ENCODE measurements around the gene NETO1.

Gene NETO1, protein sequence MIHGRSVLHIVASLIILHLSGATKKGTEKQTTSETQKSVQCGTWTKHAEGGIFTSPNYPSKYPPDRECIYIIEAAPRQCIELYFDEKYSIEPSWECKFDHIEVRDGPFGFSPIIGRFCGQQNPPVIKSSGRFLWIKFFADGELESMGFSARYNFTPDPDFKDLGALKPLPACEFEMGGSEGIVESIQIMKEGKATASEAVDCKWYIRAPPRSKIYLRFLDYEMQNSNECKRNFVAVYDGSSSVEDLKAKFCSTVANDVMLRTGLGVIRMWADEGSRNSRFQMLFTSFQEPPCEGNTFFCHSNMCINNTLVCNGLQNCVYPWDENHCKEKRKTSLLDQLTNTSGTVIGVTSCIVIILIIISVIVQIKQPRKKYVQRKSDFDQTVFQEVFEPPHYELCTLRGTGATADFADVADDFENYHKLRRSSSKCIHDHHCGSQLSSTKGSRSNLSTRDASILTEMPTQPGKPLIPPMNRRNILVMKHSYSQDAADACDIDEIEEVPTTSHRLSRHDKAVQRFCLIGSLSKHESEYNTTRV

DNA sequence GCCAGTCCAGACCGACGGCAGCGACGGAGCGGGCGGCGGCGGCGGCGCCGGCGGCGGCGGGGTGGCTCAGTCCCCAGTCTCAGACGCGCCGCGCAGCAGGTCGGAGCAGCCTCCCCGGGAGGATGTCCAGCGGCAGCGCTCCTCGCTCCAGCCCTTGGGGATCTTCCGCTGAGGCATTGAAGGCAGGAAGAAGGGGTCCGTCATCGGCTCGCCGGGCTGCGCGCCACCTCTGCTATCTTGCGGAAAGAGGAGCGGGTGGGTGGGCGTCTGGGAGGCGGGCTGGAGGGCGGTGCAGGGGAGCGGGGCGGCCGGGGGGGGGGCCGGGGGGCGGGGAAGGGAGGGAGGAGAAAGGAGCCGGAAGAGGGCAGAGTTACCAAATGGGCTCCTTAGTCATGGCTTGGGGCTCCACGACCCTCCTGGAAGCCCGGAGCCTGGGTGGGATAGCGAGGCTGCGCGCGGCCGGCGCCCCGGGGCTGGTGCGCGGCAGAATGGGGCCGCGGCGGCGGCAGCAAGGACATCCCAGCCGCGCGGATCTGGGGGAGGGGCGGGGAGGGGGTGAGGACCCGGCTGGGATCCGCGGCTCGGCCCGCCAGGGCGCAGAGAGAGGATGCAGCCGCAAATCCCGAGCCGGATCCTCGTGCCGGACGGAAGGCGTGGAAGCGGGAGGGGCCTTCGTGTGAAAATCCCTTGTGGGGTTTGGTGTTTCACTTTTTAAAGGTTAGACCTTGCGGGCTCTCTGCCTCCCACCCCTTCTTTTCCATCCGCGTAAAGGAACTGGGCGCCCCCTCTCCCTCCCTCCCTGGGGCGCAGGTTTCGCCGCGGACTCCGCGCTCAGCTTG, at the start of gene NETO1:
Gene NETO1, minus strand, starts transcription at position 242 of the 839 bp plus-strand sequence. CDS start 696 bp downstream, outside the sequence.
- peak within 1 kb of the TSS; percentile 62 for H3K4me3 ChIP-seq (ENCODE audit: insufficient read length, low read depth)
- TF ChIP-seq YY1 (IDR thresholded peaks at IDR 0.05; ENCODE audit: insufficient read depth, insufficient read length) = no peak
- TF ChIP-seq SUZ12 (IDR thresholded peaks at IDR 0.05; ENCODE audit: extremely low read depth, insufficient read depth, insufficient read length) = peak; percentile 5
- peaks cover 44% of the 10 kb centered on the region for H3K27me3 ChIP-seq (ENCODE audit: insufficient read depth, insufficient read length)
- H3K4me1 ChIP-seq (ENCODE audit: insufficient read depth, insufficient read length) = no peaks in the 10 kb centered on the region
- no peak for DNase-seq (ENCODE audit: low read depth, low spot score)
- H3K9me3 ChIP-seq (ENCODE audit: insufficient read depth, low read length) = no peaks in the 10 kb centered on the region
- peaks cover 8% of the 10 kb centered on the region for H3K36me3 ChIP-seq (ENCODE audit: insufficient read depth, insufficient read length, low read length)
- peak within 1 kb of the TSS; percentile 72 for H3K9ac ChIP-seq (ENCODE audit: insufficient read length, low read depth)

DNA sequence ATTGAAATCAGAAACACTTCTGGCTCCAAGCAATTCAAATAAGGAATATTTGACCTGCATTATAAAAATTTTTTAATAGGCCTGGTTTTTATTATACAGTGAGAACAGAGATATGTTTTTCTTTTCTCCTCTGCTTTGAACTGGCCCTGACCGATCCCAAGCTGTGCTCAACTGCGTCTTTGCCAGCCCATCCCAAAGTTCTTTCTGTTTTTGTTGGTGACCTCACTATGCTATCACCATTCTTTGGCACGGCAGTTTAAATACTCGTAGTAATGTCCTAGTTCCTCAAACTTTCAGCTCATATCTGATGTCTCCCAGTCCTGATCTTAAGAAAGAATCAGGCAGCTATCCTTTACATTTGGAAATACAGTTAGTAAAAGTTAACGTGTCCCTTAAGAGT, 42.3 kb upstream of the NETO1 start:
- Histone ChIP-seq H3K27me3 (ENCODE audit: insufficient read depth, insufficient read length) (no peaks in the 10 kb centered on the region), H3K4me3 (ENCODE audit: insufficient read length, low read depth) (no peak overlapping the region), H3K9me3 (ENCODE audit: insufficient read depth, low read length) (no peaks in the 10 kb centered on the region), H3K9ac (ENCODE audit: insufficient read length, low read depth) (no peak overlapping the region), H3K36me3 (ENCODE audit: insufficient read depth, insufficient read length, low read length) (no peaks in the 10 kb centered on the region), H3K4me1 (ENCODE audit: insufficient read depth, insufficient read length) (no peaks in the 10 kb centered on the region)
- TF ChIP-seq ZNF274 (IDR thresholded peaks at IDR 0.05; ENCODE audit: low read depth, low read length) (no peak), YY1 (IDR thresholded peaks at IDR 0.05; ENCODE audit: insufficient read depth, insufficient read length) (no peak), SUZ12 (IDR thresholded peaks at IDR 0.05; ENCODE audit: extremely low read depth, insufficient read depth, insufficient read length) (no peak)
- no peak for DNase-seq (ENCODE audit: low read depth, low spot score)

DNA sequence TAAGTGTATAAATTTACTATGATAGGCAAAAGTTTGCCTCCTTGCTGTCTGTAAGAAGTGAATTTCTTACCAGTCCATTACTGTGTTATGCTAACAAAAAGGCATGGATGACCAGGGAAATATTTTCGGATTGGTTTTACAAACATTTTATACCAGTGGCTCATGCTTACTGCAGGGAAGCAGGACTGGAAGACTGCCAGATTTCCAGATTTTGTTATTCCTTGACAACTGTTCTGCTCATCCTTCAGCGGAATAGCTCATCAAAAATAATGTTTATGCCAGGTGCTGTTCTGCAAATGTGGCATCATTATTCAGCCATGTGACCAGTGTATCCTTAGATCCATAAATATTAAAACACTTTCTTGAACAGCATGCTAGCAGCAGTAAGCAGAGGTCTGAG, 40.4 kb upstream of the NETO1 start:
- H3K9ac ChIP-seq (ENCODE audit: insufficient read length, low read depth) = no peak overlapping the region
- H3K4me1 ChIP-seq (ENCODE audit: insufficient read depth, insufficient read length) = no peaks in the 10 kb centered on the region
- no peaks in the 10 kb centered on the region for H3K9me3 ChIP-seq (ENCODE audit: insufficient read depth, low read length)
- no peak for DNase-seq (ENCODE audit: low read depth, low spot score)
- no peak overlapping the region for H3K4me3 ChIP-seq (ENCODE audit: insufficient read length, low read depth)
- H3K36me3 ChIP-seq (ENCODE audit: insufficient read depth, insufficient read length, low read length) = no peaks in the 10 kb centered on the region
- TF ChIP-seq YY1 (IDR thresholded peaks at IDR 0.05; ENCODE audit: insufficient read depth, insufficient read length) (no peak), SUZ12 (IDR thresholded peaks at IDR 0.05; ENCODE audit: extremely low read depth, insufficient read depth, insufficient read length) (no peak), ZNF274 (IDR thresholded peaks at IDR 0.05; ENCODE audit: low read depth, low read length) (no peak)
- no peaks in the 10 kb centered on the region for H3K27me3 ChIP-seq (ENCODE audit: insufficient read depth, insufficient read length)

DNA sequence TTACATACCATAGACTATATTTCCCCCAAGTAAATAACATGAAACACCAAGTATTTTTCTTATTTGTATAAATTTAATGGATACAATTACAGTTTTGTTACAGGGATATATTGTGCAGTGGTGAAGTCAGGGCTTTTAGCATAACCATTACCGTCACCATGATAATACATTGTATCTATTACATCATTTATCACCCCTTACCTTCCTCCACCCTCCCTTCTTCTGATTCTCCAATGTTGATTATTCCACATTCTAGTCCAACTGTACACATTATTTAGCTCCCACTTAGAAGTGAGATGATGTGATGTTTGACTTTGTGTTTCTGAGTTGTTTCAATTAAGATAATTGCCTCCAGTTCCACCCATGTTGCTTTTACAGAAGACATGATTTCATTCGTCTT, 35.2 kb upstream of the NETO1 start:
- TF ChIP-seq SUZ12 (IDR thresholded peaks at IDR 0.05; ENCODE audit: extremely low read depth, insufficient read depth, insufficient read length) = no peak
- TF ChIP-seq YY1 (IDR thresholded peaks at IDR 0.05; ENCODE audit: insufficient read depth, insufficient read length) = no peak
- TF ChIP-seq ZNF274 (IDR thresholded peaks at IDR 0.05; ENCODE audit: low read depth, low read length) = no peak
- no peaks in the 10 kb centered on the region for H3K9me3 ChIP-seq (ENCODE audit: insufficient read depth, low read length)
- H3K4me1 ChIP-seq (ENCODE audit: insufficient read depth, insufficient read length) = no peaks in the 10 kb centered on the region
- no peaks in the 10 kb centered on the region for H3K27me3 ChIP-seq (ENCODE audit: insufficient read depth, insufficient read length)
- H3K9ac ChIP-seq (ENCODE audit: insufficient read length, low read depth) = no peak overlapping the region
- no peak overlapping the region for H3K4me3 ChIP-seq (ENCODE audit: insufficient read length, low read depth)
- no peaks in the 10 kb centered on the region for H3K36me3 ChIP-seq (ENCODE audit: insufficient read depth, insufficient read length, low read length)
- no peak for DNase-seq (ENCODE audit: low read depth, low spot score)

DNA sequence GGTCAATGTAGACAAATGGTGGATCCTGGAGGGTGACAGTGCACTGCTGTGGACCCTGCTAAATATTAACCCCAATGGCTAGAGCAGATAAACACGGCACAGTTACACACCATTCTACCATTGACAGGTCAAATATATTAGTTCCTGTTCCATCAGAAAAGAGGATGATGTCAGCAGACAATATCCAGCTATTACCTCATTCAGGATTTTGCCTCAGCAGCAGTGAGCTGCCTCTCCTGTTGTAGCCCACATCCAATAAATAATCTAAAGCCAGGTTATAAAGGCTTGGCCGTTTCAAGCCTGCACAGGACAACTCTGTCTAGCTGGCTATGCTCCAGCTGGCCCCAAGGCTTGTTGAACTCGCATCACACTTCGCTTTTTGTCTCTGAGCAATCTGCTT, 31.6 kb upstream of the NETO1 start:
- no peaks in the 10 kb centered on the region for H3K9me3 ChIP-seq (ENCODE audit: insufficient read depth, low read length)
- no peaks in the 10 kb centered on the region for H3K4me1 ChIP-seq (ENCODE audit: insufficient read depth, insufficient read length)
- H3K9ac ChIP-seq (ENCODE audit: insufficient read length, low read depth) = no peak overlapping the region
- TF ChIP-seq SUZ12 (IDR thresholded peaks at IDR 0.05; ENCODE audit: extremely low read depth, insufficient read depth, insufficient read length) = no peak
- no peak for TF ChIP-seq ZNF274 (IDR thresholded peaks at IDR 0.05; ENCODE audit: low read depth, low read length)
- no peak for TF ChIP-seq YY1 (IDR thresholded peaks at IDR 0.05; ENCODE audit: insufficient read depth, insufficient read length)
- no peaks in the 10 kb centered on the region for H3K36me3 ChIP-seq (ENCODE audit: insufficient read depth, insufficient read length, low read length)
- H3K27me3 ChIP-seq (ENCODE audit: insufficient read depth, insufficient read length) = no peaks in the 10 kb centered on the region
- no peak for DNase-seq (ENCODE audit: low read depth, low spot score)
- no peak overlapping the region for H3K4me3 ChIP-seq (ENCODE audit: insufficient read length, low read depth)

DNA sequence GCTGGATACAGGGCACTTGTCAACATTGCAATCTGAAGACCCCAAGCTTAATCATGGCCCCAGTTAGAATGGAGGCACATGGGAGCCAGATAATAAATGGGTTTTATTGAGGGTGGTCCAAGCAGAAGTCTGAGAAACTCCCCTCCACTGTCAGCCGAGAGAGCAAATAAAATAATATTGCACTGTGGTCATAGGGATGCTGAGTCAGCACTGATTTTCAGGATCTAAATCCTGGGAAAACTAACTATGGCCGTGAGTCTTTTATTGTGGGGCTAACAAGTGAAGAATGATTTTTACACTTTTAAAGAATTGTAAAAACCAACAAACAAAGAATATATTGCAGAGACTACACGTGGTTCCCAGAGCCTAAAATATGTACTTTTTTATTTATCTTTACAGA, 31.1 kb upstream of the NETO1 start:
- TF ChIP-seq ZNF274 (IDR thresholded peaks at IDR 0.05; ENCODE audit: low read depth, low read length) = no peak
- no peak for TF ChIP-seq YY1 (IDR thresholded peaks at IDR 0.05; ENCODE audit: insufficient read depth, insufficient read length)
- TF ChIP-seq SUZ12 (IDR thresholded peaks at IDR 0.05; ENCODE audit: extremely low read depth, insufficient read depth, insufficient read length) = no peak
- H3K4me1 ChIP-seq (ENCODE audit: insufficient read depth, insufficient read length) = no peaks in the 10 kb centered on the region
- no peak for DNase-seq (ENCODE audit: low read depth, low spot score)
- no peaks in the 10 kb centered on the region for H3K9me3 ChIP-seq (ENCODE audit: insufficient read depth, low read length)
- H3K27me3 ChIP-seq (ENCODE audit: insufficient read depth, insufficient read length) = no peaks in the 10 kb centered on the region
- no peak overlapping the region for H3K4me3 ChIP-seq (ENCODE audit: insufficient read length, low read depth)
- H3K36me3 ChIP-seq (ENCODE audit: insufficient read depth, insufficient read length, low read length) = no peaks in the 10 kb centered on the region
- no peak overlapping the region for H3K9ac ChIP-seq (ENCODE audit: insufficient read length, low read depth)

DNA sequence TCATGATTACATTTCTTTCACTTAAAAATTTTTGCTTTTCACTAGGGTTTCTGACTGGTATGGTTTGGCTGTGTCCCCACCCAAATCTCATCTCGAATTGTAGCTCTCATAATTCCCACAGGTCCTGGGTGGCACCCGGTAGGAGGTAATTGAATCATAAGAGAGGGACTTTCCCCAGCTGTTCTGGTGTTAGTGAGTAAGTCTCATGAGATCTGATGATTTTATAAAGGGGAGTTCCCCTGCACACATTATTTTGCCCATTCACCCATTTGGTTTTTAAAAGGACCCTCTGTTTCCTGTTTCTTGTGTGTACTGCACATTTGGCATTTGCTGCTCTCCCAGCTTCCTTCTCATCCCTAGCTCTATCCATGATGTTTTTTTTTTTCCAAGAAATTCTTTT, 27.8 kb upstream of the NETO1 start:
- Histone ChIP-seq H3K4me3 (ENCODE audit: insufficient read length, low read depth) (no peak overlapping the region), H3K27me3 (ENCODE audit: insufficient read depth, insufficient read length) (no peaks in the 10 kb centered on the region), H3K9ac (ENCODE audit: insufficient read length, low read depth) (no peak overlapping the region), H3K36me3 (ENCODE audit: insufficient read depth, insufficient read length, low read length) (no peaks in the 10 kb centered on the region), H3K9me3 (ENCODE audit: insufficient read depth, low read length) (no peaks in the 10 kb centered on the region), H3K4me1 (ENCODE audit: insufficient read depth, insufficient read length) (no peaks in the 10 kb centered on the region)
- DNase-seq (ENCODE audit: low read depth, low spot score) = no peak
- TF ChIP-seq YY1 (IDR thresholded peaks at IDR 0.05; ENCODE audit: insufficient read depth, insufficient read length) (no peak), SUZ12 (IDR thresholded peaks at IDR 0.05; ENCODE audit: extremely low read depth, insufficient read depth, insufficient read length) (no peak), ZNF274 (IDR thresholded peaks at IDR 0.05; ENCODE audit: low read depth, low read length) (no peak)
